Left cardiac atrium (tissue), 4 donors: ENCODE measurements around the gene GTPBP3. TPM values are rescaled to one million over a fixed set of nuclear protein-coding genes. Genes with fewer than 3 reads are reported as not detected.
"Not testable (repeated sequence)": the region's sequence is repeated elsewhere in the genome, so short reads cannot be mapped to it uniquely, and the experiment has no call there.

Source experiments
- ATAC-seq, 2 donors: fragments of 200-7000 bp; cut with Tn5 transposase; one replicate each; pipeline ENCODE4 v1.9.1; 2020; ENCODE audit warnings: mild to moderate bottlenecking in 2 of 2, moderate library complexity in 2 of 2
- DNase-seq: peaks from one replicate; pipeline ENCODE4 v3.0.0-alpha.2; 2020
- intact Hi-C, 2 donors: fragments of 100-400 bp; cut with DNase I; formaldehyde crosslinking; loops; one replicate each; pipeline versions ENCODE4 v1.14.1 to v1.15.1; 2022 to 2023
- total RNA-seq, 2 donors: library from RNA; stranded (reverse); fragmentation: NEBNext Ultra II Directional; extraction: Animal tissue kit (Norgen Biotek cat#: 25700); gene quantifications; one replicate each; pipeline ENCODE4 v1.2.1, GENCODE V29; 2021
- donor health status: DM: no; HTN: yes; CAD: no.
- donor health status: DM: no; HTN: yes; CAD: no; lungs with severe emphysema.
- donor health status: DM: yes; HTN: yes; CAD: no.
- donor health status: Dilated cardiomyopathy.

The GTPBP3 gene
- total RNA-seq, 2 donors from 2014 or later = 9.7 to 12.8 TPM

GRCh38 chr19:17363852-17364605, 26.7 kb downstream of the GTPBP3 start:
- DNase-seq, ATAC-seq, intact Hi-C loops: not testable (repeated sequence)

DNA sequence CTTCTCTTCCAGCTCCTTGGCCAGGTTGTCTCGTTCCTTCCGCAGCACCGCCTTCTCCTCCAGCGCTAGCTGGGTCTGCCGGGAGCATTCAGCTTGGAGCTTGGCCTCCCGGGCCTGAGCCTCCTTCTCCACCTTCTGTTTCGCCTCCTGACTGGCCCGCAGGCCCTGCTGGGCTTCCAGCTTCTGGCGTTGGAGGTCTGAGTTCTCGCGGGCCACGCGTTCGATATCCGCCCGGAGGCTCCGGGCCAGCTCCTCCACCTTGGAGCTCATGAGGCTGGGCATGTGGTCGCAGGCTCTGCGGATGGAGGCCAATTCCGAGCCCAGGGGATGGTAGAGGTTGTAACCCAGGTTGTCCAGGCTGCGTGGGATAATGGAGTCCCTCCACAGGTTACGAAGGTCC, 28.0 kb downstream of the GTPBP3 start:
- DNase-seq = no peak
- no peak for ATAC-seq
- intact Hi-C loops = no loop called here

DNA sequence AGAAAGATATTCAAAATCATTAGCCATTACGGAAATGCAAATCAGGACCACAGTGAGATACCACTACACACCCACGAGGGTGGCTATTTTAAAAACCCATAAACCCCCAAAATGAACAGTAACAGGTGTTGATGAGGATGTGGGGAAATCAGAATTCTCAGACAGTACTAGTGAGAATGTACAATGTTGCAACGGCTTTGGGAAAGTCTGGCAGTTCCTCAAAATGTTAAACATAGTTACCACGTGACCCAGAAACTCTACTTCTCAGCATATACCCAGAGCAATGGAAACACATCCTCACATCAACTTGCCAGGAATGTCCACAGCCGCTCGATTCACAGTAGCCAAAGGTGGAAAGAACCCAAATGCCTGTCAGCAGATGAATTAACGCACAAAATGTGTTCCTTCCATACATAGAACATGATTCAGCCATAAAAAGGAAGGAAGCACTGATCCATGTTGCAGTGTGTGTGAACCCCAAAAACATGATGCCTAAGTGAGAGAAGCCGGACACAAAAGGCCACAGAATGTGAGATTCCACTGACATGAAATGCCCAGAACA, 32.8 kb downstream of the GTPBP3 start:
- peak; percentile 65 to 75 for ATAC-seq
- no peak for DNase-seq
- intact Hi-C loops = no loop called here

DNA sequence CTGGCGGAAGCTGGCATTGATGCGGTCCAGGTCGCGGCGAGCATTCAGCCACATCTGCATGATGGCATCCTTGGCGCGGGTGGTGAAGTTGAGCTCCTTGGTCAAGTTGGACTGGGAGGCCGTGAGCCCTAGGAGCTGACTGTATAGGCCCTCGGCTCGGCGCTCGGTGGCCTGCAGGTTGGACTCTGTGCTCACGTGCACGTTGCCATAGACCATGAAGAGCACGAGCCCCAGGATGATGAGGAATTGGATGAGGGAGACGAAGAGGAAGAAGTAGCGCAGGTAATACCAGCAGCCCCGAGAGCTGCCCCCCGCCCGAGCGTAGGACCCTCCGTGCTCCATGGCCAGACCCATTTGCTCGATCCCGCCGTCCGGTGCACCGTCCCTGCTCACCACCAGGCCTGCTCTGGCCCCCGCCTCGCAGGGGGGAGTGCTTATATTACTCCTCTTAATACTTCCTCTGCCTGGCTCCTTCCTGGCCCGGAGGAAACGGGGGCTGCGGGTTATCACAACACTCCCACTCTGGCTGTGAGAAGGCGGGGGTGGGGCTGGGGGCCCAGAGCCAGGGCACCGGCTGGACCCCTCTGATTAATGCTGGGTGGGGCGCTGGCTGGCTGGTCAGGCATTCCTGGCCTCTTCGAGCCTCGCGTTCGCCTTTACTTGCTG, 39.7 kb downstream of the GTPBP3 start, which contains the start of gene PLVAP:
Gene PLVAP (minus strand): TSS at position 408 of the 666 bp plus-strand sequence. CDS start 54 bp downstream, at position 354.
- DNase-seq (peak; percentile 86), ATAC-seq (peak; percentile 78 to 87)
- intact Hi-C loops = no loop called here

DNA sequence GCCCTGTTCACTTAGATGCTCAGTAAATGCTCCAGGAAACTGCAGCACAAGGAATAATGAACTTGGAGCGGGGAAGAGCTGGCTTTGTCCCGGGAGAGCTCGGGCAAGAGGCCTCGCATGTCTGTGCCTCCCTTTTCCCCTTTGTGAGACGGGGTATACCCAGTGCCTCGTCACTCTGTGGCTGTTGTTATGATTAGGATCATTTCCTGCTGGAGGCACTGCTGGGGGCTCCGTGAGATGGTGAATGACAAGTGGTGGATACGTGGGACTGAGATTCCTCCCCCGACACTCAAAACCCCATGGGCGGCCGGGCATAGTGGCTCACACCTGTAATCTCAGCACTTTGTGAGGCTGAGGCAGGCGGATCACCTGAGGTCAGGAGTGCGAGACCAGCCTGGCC, 40.9 kb downstream of the GTPBP3 start:
- ATAC-seq (no peak), DNase-seq (no peak)
- intact Hi-C loops = no loop called here

DNA sequence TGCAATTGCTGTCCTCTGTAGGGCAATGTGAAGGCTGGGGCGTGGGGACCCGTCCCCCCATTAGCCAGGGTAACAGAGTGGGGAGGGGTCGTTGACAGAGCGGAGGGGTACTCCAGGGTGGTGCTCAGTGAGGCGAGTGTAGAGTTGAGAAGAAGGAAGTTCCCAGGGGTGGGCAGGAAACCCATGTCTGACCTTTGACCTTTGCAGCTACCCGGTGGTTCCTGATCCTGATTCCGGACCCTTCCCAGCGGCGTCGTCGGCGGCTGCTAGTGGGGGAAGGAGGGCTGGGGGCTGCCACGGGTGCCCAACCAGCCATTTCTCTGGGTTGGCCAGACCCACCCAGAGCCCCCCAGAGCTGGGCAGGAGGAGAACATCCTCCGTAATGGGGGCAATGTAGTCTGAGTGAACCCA, 41.9 kb downstream of the GTPBP3 start:
- DNase-seq = no peak
- peak in 1 of 2 donors; percentile 25 for ATAC-seq
- intact Hi-C loops = no loop called here

- DNase-seq = no peak
- intact Hi-C loops = no loop called here
- no peak for ATAC-seq
These were observed 43.2 kb downstream of the GTPBP3 start for GRCh38 chr19:17380426-17381138.

- ATAC-seq = peak; percentile 50 to 60
- peak; percentile 82 for DNase-seq
- intact Hi-C loops = loop anchor here (1.0 to 5.0 kb wide), 3 partner anchors 39 to 94 kb away; no protein-coding TSS in a partner anchor
These were observed 48.7 kb downstream of the GTPBP3 start for GRCh38 chr19:17385878-17386611.

DNA sequence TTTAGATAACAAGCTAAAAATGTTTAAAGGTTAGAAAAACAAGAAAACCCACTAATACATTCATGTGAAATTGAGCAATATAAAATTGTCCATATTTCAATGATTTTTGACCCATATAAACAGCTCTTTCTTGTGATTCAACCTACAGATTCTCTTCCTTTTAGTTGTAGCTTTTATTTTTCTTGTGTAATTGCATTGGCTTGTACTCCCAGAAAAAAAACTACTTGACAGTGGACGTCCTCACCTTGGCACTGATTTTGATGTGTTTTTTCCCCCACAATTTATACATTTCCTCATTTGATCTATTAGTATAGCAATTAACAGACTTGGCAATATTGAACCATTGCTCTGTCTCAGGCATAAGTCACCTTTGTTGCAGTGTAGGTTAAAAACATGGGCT, 51.9 kb downstream of the GTPBP3 start:
- ATAC-seq = no peak
- no peak for DNase-seq
- intact Hi-C loops = loop anchor here (5.0 kb wide), 2 partner anchors 42 to 97 kb away; no protein-coding TSS in a partner anchor

DNA sequence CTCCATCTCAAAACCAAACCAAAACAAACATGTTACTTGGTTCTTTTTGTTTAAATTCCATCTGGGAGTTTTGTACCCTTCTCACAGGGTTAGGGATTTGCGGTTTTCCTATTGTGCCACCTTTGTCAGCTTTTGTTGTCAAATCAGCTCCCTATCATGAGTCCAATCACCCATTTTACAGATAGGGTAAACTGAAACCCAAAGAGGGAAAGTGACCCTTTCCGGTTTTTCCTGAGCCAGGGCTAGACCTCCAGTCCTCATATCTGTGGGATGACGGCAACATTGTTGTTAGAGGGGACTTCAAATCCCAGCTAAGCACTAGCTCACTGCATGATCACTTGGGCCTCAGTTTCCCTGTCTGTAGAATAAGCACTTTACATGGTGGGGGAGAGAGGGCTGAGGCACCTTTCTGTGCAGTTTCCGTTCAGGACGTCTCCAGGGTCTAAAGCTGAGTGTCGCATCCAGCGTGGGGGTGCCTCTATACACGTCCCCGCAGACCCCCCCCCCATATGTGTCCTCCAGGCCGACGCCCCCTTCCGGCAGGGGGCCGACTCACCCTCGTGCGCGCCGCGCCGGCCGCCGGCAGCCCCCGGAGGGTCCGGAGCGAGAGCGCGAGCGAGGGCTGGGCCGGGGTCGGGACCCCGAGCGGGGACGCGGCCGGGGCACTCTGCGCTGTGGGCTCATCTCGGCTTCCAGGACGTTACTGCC, 52.8 kb downstream of the GTPBP3 start:
- no peak for DNase-seq

DNA sequence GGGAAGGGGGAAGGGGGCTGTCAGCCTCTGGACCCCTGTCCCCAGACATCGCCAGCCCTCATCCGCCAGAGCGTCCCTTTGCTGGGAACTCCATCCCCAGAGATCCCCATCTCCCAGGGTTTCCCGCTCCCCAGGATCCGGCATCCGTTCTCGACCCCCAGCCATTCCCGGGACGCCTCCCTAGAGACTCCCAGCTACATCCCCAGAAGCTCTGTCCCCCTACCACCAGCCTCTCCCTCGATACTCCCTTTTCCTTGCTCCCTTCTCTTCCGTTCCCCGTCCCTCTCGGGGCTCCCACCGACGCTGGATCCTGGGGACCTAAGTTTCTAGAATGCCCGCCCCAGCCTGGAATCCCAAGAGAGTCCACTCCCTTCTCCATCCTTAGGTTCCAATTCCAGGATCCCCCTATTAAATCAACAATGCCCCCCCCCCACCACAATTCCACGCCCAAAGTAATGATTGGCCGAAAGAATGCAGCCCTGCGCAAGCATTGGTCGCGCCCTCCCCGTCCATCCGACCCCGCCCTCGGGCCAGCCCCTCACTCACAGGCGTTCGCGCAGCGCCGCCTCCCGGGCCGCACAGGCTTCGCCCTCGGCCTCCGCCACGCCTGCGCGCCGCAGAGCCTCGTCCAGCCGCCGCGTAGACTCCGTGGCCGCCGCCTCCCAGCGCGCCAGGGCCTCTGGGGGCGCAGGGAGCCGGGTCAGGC, 53.5 kb downstream of the GTPBP3 start:
- ATAC-seq (peak; percentile 98 to 99), DNase-seq (peak; percentile 95)
- intact Hi-C loops = loop anchor here in 1 of 2 donors (10.0 kb wide), 1 partner anchor 74 kb away; the partner anchor contains the start of gene NXNL1

More for the DNA sequence above, 52.8 kb downstream of the GTPBP3 start:
- ATAC-seq = peak in 1 of 2 donors; percentile 2
- intact Hi-C loops = loop anchor here (5.0 to 10.0 kb wide), 3 partner anchors 43 to 98 kb away; partner anchors contain the start of gene NXNL1 (in 1 of the 2)

DNA sequence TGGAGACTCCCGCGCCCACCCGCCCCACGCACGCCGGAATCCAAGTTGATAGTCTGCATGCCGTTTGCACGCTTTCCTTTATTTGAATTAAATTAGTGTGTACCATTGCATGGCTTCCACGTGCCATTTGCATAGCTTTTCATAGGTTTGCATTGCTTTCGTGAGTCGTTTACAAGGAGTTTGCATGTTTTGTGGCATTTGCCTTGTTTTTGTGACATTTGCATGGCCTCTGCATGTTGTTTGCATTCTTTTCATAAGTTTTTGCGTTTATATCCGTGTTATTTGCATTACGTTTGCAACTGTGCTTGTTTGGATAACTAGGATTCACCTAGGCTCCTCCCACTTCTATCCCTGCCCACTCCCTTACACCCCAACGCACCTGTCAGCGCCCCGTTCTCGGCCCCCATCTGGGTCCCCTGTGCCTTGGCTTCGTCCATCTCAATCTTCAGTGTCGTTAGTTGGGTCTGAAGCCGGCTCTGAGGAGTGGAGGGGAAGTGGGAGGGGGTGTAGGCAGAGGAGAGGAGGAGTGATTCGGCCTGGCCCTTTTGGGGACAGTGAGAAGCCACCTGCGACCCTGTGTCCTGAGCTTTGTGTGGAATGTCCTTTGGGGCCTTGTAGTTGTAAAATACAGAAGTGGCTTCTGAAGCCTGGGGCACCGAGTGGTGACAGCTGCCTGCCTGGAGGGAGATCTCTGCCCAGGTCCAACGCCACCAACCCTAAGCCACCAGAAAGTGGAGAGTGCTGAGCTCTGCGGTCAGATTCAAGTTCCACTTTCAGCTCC, 54.2 kb downstream of the GTPBP3 start:
- intact Hi-C loops = loop anchor here in 1 of 2 donors (10.0 kb wide), 1 partner anchor 73 kb away; the partner anchor contains the start of gene NXNL1
- ATAC-seq (peak in 1 of 2 donors; percentile 2), DNase-seq (no peak)
